OCI-M2 (cell line): ENCODE results near the gene CIC.

Experiments used
- DNase-seq: peaks from one replicate; lab custom pipeline; 2025; ENCODE audit not compliant: unreplicated experiment; lab: John Stamatoyannopoulos, UW

CIC gene

GRCh38 chr19:42303876-42304275 lies 34.8 kb downstream of the CIC start:
- no peak for DNase-seq

GRCh38 chr19:42306646-42307045 lies 37.6 kb downstream of the CIC start:
- DNase-seq, result no peak

- DNase-seq, result no peak
These were observed 40.6 kb downstream of the CIC start for GRCh38 chr19:42309686-42310085.

GRCh38 chr19:42311657-42312056 lies 42.6 kb downstream of the CIC start:
- DNase-seq, result no peak

- no peak for DNase-seq
These were observed 43.3 kb downstream of the CIC start for GRCh38 chr19:42312370-42312769.

GRCh38 chr19:42313096-42313839 lies 44.2 kb downstream of the CIC start, which contains the start of gene TMEM145:
TSS of gene TMEM145 (plus strand) at chr19:42313309. CDS start at chr19:42313377, 68 bp downstream.
- no peak for DNase-seq

GRCh38 chr19:42313840-42314755 lies 45.0 kb downstream of the CIC start:
- DNase-seq, result no peak

- no peak for DNase-seq
These were observed 46.0 kb downstream of the CIC start for GRCh38 chr19:42315024-42315423.

GRCh38 chr19:42316223-42317211 lies 47.5 kb downstream of the CIC start:
- DNase-seq, result no peak

GRCh38 chr19:42317535-42317934 lies 48.5 kb downstream of the CIC start:
- DNase-seq, result no peak

GRCh38 chr19:42322305-42322704 lies 53.3 kb downstream of the CIC start:
- no peak for DNase-seq

- DNase-seq, result no peak
These were observed 54.4 kb downstream of the CIC start for GRCh38 chr19:42323473-42323851.

GRCh38 chr19:42323852-42324654 lies 55.0 kb downstream of the CIC start:
- no peak for DNase-seq

- DNase-seq, result no peak
These were observed 55.7 kb downstream of the CIC start for GRCh38 chr19:42324655-42325307.

GRCh38 chr19:42325308-42325895 lies 56.4 kb downstream of the CIC start, which contains the start of gene MEGF8:
TSS of gene MEGF8 (plus strand) at chr19:42325635. CDS start at chr19:42326244, 609 bp downstream.
- DNase-seq, result peak; percentile 96

GRCh38 chr19:42325896-42326771 lies 57.1 kb downstream of the CIC start:
- DNase-seq, result no peak

GRCh38 chr19:42326969-42327368 lies 57.9 kb downstream of the CIC start:
- DNase-seq, result no peak

- DNase-seq, result no peak
These were observed 58.3 kb downstream of the CIC start for GRCh38 chr19:42327381-42327780.
